Frontal cortex (tissue), 4 donors: ENCODE data around the gene GUCY2C. TPM values are rescaled to one million over a fixed set of nuclear protein-coding genes. Genes with fewer than 3 reads are reported as not detected.
"Not testable (repeated sequence)": the region's sequence is repeated elsewhere in the genome, so short reads cannot be mapped to it uniquely, and the experiment has no call there.

Source experiments
- DNase-seq, 2 donors: peaks; one replicate each; pipeline ENCODE4 v3.0.0; 2012; ENCODE audit warnings: low spot score in 2 of 2
- FAIRE-seq: peaks from 2 replicates; lab custom pipeline; 2012; peaks lifted over from hg19 to GRCh38; lab: Jason Lieb, UNC
- total RNA-seq: library from RNA; depleted of rRNA; stranded (reverse); fragments of >200 nt; gene quantifications from one replicate; pipeline ENCODE4 v1.2.3, GENCODE V29; 2014
- donor health status: control.
- donor health status: control.
- donor health status: control.

The GUCY2C gene
- total RNA-seq, 1 donor from 2014 or later, result under 0.01 TPM

DNA sequence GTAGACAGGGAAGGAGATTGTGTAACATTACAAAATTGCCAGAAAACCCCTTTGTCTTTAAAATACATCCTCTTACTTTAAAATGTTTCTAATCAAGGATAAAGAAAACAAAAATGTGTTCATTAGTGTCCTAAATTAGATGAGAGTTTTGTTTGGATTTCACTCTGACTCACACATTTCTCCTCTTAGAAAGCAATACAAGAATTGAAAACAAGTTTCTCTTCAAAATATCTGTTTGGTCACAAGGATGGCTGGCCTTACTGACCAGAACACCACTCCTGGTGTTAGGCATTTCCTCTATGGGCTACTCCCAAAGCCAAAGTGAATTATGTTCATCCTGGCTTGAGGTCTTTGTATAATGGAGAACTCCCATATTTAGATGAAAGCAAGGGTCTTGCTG is 6.4 kb downstream of the GUCY2C start:
- FAIRE-seq (no peak), DNase-seq (no peak)

DNA sequence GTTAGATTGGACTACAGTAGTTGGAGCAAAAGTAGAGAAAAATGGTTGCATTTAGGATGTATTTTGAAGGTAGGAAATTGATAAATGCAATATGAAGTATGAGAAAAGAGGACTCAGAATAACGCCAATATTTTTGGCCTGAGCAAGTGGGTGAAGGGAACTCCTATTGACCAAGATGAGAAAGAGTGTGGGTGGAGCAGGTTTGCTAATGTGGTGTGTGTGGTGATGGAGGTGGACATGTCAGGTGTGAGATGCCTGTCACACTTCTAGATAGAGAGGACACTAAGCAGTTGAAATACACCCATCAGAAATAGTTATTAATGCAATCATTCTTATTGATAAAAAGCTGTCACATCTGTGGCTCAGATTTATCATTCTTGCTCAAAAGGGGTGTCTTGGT is 7.3 kb downstream of the GUCY2C start:
- FAIRE-seq, result no peak
- no peak for DNase-seq

DNA sequence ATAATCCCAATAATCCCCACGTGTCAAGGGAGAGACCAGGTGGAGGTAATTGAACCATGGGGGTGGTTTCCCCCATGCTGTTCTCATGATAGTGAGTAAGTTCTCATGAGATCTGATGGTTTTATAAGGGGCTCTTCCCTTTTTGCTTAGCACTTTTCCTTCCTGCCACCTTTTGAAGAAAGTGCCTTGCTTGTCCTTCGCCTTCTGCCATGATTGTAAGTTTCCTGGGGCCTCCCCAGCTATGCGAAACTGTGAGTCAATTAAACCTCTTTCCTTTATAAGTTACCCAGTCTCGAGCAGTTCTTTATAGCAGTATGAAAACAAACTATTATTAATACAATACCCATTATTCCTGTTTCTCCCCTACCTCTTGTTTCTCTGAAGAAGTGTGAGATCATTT is 14.2 kb downstream of the GUCY2C start:
- FAIRE-seq, DNase-seq: not testable (repeated sequence)

GRCh38 chr12:14681625-14682024 is 14.8 kb downstream of the GUCY2C start:
- FAIRE-seq, result no peak
- DNase-seq, result no peak

DNA sequence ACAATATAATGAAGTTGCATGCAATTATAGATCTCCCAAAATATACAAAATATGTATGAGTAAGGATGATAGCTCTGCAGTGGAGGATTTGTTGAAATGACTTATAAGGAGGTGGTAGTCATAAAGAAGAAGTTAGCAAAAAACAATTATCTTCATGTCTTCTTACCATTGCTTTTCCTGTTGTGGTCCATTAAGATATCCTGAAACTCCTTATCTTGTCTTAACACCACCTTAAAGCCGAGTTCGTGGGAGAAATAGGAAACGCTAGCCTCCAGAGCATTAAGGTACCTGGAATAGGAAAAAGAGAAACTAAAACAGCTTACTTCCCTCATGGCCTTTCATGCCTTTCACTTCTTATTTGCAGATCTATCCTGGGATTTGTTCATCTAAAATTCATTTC is 15.2 kb downstream of the GUCY2C start:
- no peak for DNase-seq
- no peak for FAIRE-seq

DNA sequence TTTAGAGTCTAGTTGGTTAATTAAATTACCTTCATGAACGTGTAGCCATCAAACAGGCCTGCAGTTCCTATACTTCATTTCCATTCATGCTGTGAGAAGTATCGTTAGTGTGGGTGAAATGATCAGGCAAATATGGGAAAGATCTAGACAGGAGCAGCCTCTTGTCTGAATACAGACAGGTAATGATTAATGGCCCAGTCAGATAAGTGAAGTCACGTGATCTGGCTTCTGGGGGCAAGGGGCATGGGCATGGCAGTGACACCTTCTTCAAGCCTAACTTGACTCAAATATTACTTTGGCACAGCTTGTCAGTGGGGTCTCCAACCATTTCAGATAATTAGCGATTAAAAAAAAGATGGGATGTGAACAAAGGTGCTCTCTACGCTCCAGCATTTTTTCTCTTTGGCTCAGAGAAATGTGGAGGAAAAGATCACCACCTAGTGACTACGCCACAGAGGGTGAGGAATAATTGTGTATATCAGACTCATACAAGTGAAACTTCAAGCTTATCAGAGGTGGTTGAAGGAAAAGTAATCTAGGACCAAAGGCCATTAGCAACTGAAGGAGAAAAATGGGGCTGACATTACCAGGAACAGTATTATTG is 17.8 kb downstream of the GUCY2C start:
- FAIRE-seq (no peak), DNase-seq (no peak)

DNA sequence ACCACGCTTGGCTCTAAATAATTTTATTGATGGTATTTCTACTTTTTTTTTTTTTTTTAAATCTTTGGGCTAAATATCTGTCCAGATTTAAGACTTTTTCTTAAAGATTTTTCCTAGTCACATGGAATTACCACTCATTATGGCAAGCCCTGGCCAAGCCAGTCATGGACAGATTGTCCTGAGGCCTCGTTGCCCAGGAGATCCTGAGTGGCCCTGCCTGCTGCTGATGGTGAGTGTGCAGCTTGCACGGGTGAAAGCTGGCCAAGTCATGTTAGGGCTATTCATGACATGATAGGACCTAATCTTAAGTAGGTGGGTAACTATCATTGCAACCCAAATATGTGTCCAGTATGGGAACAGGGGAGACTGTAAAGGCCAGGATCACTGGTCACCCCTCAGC is 27.8 kb downstream of the GUCY2C start:
- no peak for FAIRE-seq
- no peak for DNase-seq

DNA sequence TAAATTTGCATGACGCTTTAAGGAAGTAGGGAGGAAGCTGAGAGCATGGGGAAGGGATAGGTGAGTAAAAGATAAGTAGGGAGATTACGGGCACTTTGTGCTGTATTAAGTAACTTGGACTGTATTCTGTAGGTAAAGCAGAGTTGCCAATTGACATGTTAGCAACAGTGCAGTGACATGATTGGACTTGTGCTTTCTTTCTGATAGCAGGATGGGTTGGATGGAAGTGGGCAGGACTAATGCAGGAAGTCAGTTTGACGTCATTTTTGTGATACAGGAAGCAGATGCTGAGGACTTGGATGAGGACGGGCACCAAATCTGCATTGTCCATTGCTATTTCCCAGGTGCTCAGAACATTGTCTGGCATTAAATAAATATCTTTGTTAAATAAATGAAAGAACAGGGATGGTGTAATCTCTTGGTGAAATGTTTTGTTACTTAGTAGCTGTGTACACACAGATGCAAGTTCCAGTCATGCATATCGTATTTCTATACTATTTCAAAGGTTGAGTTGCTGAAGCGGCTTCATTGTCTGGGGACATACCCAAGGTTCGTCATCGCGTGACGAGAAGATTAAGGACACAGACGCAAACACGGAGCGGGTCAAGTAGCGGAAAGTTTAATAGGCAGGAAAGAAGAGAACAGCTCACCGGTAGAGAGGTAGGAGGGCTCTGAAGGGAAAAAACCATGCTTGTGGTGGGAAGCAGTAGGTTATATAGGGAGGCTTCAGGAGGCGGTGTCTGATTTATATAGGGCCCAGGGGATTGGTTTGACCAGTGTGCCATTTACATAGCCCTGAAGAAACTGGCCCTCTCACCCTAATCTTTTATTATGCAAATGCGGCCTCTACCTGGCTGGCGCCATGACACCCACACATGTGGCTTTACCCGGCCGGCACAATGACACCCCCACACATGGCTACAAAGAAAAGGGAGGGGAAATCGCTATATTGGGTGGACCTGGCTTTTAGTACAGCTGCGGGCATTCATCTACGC is 30.7 kb downstream of the GUCY2C start:
- DNase-seq (no peak), FAIRE-seq (no peak)

DNA sequence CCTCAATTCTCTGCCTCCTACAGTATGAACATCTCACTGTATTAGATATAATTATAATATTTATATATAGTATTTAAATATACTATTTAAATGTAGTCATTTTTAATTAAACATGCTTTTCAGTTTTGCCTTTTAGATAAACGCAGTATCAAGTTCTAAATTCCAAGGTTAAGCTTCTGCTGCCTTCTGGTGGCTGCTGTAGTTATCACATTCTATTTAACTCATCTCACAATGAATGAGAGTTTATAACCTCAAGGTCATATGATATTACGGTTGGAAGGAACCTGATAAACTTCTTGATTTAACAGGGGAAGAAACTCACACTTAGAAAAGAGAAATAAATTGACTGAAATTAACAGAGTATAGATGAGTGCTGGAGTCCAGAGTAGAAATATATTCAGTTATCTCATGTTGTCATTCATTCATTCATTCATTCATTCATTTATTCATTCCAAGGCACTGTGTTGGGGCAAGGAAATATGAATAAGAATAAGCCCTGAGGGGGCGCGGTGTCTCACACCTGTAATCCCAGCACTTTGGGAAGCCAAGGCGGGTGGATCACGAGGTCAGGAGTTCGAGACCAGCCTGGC is 31.9 kb downstream of the GUCY2C start:
- DNase-seq, result peak in 1 of 2 donors; percentile 23
- FAIRE-seq, result peak; percentile 92

- FAIRE-seq, result no peak
- DNase-seq, result no peak
Observed at GRCh38 chr12:14663002-14663401, 33.4 kb downstream of the GUCY2C start.

DNA sequence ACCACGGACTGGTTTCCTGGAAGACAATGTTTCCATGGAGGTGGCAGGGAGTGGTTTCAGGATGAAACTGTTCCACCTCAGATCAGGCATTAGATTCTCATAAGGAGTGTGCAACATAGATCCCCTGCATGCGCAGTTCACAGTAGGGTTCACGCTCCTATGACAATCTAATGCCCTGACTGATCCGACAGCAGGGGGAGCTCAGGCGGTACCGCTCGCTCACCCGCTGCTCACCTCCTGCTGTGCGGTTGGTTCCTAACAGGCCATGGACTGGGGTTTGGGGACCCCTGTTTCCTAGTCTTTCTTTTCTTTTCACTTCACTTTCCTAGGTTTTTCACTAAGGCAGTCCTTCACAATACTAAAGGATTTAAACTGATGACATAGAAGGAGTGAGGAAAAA is 39.6 kb downstream of the GUCY2C start:
- DNase-seq (no peak), FAIRE-seq (no peak)

GRCh38 chr12:14655284-14655683 is 41.1 kb downstream of the GUCY2C start:
- FAIRE-seq (no peak), DNase-seq (no peak)

GRCh38 chr12:14654842-14655241 is 41.6 kb downstream of the GUCY2C start:
- no peak for FAIRE-seq
- no peak for DNase-seq

- FAIRE-seq (no peak), DNase-seq (no peak)
Observed at GRCh38 chr12:14654416-14654815, 42.0 kb downstream of the GUCY2C start.

GRCh38 chr12:14652483-14652882 is 43.9 kb downstream of the GUCY2C start:
- DNase-seq (no peak), FAIRE-seq (no peak)

GRCh38 chr12:14651371-14651770 is 45.0 kb downstream of the GUCY2C start:
- DNase-seq, result no peak

DNA sequence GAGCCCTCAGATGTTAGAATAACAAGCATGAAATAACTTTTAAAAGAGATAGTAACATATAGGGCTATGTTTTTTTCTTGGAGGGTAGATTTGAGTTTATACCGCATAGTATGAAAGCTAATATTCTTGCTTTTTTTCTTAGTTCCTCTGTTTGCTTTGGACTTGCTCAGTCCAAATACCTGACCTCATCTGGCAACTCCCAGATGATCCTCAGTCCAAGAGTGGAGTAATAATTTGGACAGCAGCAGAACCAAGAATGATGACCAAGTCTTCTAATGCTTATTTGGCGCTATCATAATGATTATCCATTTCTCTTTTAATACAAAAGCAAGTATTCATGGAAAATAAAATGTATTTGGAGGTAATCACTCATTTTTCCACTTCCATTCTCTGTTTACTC is 45.6 kb downstream of the GUCY2C start:
- no peak for DNase-seq

More at GRCh38 chr12:14651371-14651770, 45.0 kb downstream of the GUCY2C start:
- FAIRE-seq, result no peak

GRCh38 chr12:14647028-14647750 is 49.2 kb downstream of the GUCY2C start:
- DNase-seq (no peak), FAIRE-seq (no peak)

More for the DNA sequence above, 45.6 kb downstream of the GUCY2C start:
- FAIRE-seq, result no peak

- no peak for DNase-seq
- FAIRE-seq, result no peak
Observed at GRCh38 chr12:14643251-14643650, 53.1 kb downstream of the GUCY2C start.

- DNase-seq (no peak), FAIRE-seq (no peak)
Observed at GRCh38 chr12:14638066-14638465, 58.3 kb downstream of the GUCY2C start.
